OCI-LY3 (cell line): ENCODE data around the gene CALCR.
A peak's percentile ranks its signal among the peaks of the same experiment; 100 is the strongest.

Experiments
- H2AFZ ChIP-seq: fragments of 200-600, 300-600 bp; shearing (Covaris generic); 2 replicates; pipeline ENCODE4 v1.6.0; 2014; ENCODE audit warnings: antibody characterized with exemption, low read depth, low read length
- H3K27ac ChIP-seq: fragments of 200-600, 300-600 bp; sonication (generic); 2 replicates; pipeline ENCODE4 v1.5.1; 2014; ENCODE audit warnings: mild to moderate bottlenecking, low read length, moderate library complexity, mixed read lengths
- H3K27me3 ChIP-seq: fragments of 200-600, 300-600 bp; sonication (generic); 2 replicates; pipeline ENCODE4 v1.6.1; 2014; ENCODE audit warnings: low read depth, low read length, mixed read lengths
- H3K36me3 ChIP-seq: fragments of 200-600, 300-600 bp; sonication (generic); replicated peaks from 2 replicates; pipeline ENCODE3; 2014; ENCODE audit warnings: low read depth, low read length, mixed read lengths
- H3K4me1 ChIP-seq: fragments of 300-600, 200-600 bp; sonication (generic); 2 replicates; pipeline ENCODE4 v1.6.1; 2014; ENCODE audit warnings: low read length, mixed read lengths
- H3K4me2 ChIP-seq: fragments of 200-600, 300-600 bp; sonication (generic); 2 replicates; pipeline ENCODE4 v1.6.1; 2014; ENCODE audit warnings: low read length, mixed read lengths
- H3K4me3 ChIP-seq: fragments of 300-600, 200-600 bp; sonication (generic); 2 replicates; pipeline ENCODE4 v1.5.1; 2014; ENCODE audit warnings: antibody characterized with exemption, mild to moderate bottlenecking, low read length, moderate library complexity
- H3K79me2 ChIP-seq: fragments of 300-600, 200-600 bp; shearing (Covaris generic); 2 replicates; pipeline ENCODE4 v1.6.1; 2014; ENCODE audit warnings: mild to moderate bottlenecking, low read length, mixed read lengths
- H3K9ac ChIP-seq: fragments of 300-600, 200-600 bp; shearing (Covaris generic); 2 replicates; pipeline ENCODE4 v1.6.0; 2014; ENCODE audit warnings: mild to moderate bottlenecking, low read length, moderate library complexity
- H3K9me3 ChIP-seq: fragments of 200-600, 300-600 bp; shearing (Covaris generic); 2 replicates; pipeline ENCODE4 v1.6.1; 2014; ENCODE audit warnings: low read length, mixed read lengths; ENCODE audit not compliant: insufficient read depth
- H4K20me1 ChIP-seq: fragments of 200-600, 300-600 bp; sonication (generic); 2 replicates; pipeline ENCODE4 v1.6.1; 2016; ENCODE audit warnings: low read length, mixed read lengths; ENCODE audit not compliant: insufficient read depth
- EZH2phosphoT487 ChIP-seq: fragments of 200-600 bp; shearing (Covaris generic); IDR thresholded peaks from 2 replicates; pipeline ENCODE4 v1.6.1; 2018; ENCODE audit warnings: antibody characterized with exemption, mixed run types, low read depth
- TF ChIP-seq, protein P1 (sequence below): fragments of 200-600, 300-600 bp; sonication (generic); IDR thresholded peaks from 2 replicates; pipeline ENCODE4 v1.5.1; 2014; ENCODE audit warnings: antibody characterized with exemption, low read length, low read depth

The CALCR gene

DNA sequence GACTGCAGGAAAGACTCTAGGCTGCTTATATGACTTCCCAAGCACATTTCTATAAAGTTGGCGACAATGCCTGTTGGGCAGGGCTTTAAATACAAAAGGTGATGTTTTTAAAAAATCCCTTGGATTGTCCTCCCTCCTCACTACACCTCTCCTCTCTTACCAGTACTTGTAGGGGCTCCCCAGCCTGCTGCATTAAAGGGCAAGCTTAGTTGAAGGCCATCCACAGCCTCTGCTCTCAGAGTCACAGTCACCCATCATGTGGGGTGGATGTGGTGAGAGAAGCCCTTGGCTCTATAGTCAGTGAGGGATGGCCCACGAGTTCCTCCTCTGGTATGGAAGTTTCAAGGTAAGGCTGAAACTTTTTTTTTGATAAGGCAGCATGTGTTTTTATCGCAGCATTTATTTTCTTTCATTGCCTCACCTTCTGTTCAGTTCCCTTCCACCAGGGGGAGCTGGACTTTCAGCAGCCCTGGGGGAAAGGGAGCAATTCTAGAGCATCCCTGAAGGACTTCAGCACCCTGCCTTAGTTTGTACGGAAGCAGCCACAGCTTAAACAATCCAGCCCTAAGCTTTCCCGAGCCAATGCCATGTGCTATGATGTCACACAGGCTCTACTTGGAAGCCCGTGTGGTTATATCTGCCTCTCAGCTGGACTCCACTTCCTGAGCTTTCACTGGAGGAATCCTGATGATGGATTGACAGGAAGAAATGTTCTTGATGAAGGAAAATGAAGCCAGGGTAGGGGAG lies 131.9 kb downstream of the CALCR start:
- Histone ChIP-seq H3K4me3 (no peak overlapping the region), H3K9ac (no peak overlapping the region), H3K27ac (no peak overlapping the region), H2AFZ (peak overlapping the region; percentile 71; the same call in 1 of the 2 replicates), H4K20me1 (no peaks in the 10 kb centered on the region), H3K27me3 (0 out of 2 replicates have a peak, but pooled peaks cover 3% of the 10 kb centered on the region), H3K79me2 (no peaks in the 10 kb centered on the region), H3K4me2 (peak overlapping the region; percentile 49), H3K9me3 (no peaks in the 10 kb centered on the region), H3K4me1 (no peaks in the 10 kb centered on the region), H3K36me3 (no peaks in the 10 kb centered on the region)
- TF ChIP-seq EZH2phosphoT487, result no peak
- TF ChIP-seq, protein P1, sequence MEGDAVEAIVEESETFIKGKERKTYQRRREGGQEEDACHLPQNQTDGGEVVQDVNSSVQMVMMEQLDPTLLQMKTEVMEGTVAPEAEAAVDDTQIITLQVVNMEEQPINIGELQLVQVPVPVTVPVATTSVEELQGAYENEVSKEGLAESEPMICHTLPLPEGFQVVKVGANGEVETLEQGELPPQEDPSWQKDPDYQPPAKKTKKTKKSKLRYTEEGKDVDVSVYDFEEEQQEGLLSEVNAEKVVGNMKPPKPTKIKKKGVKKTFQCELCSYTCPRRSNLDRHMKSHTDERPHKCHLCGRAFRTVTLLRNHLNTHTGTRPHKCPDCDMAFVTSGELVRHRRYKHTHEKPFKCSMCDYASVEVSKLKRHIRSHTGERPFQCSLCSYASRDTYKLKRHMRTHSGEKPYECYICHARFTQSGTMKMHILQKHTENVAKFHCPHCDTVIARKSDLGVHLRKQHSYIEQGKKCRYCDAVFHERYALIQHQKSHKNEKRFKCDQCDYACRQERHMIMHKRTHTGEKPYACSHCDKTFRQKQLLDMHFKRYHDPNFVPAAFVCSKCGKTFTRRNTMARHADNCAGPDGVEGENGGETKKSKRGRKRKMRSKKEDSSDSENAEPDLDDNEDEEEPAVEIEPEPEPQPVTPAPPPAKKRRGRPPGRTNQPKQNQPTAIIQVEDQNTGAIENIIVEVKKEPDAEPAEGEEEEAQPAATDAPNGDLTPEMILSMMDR, result peak; percentile 78

DNA sequence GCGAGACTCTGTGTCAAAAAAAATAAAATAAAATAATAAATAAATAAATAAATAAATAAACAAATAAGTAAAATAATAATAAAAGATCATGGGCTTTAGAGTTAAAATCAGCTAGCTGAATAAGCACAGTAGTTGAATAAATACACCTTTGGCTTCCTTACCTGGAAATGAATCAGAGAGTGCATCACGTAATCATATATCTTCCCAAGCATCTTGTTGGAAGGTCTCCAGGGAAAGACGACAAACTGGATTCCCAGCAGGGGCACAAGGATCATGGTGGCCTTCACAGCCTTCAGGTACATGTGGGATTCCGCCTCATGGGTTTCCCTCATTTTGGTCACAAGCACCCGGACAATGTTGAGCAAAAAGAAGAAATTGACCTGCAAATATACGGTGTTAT lies 138.7 kb downstream of the CALCR start:
- Histone ChIP-seq H3K79me2 (no peaks in the 10 kb centered on the region), H3K9me3 (no peaks in the 10 kb centered on the region)
- TF ChIP-seq, protein P1, result no peak
- no peak for TF ChIP-seq EZH2phosphoT487

DNA sequence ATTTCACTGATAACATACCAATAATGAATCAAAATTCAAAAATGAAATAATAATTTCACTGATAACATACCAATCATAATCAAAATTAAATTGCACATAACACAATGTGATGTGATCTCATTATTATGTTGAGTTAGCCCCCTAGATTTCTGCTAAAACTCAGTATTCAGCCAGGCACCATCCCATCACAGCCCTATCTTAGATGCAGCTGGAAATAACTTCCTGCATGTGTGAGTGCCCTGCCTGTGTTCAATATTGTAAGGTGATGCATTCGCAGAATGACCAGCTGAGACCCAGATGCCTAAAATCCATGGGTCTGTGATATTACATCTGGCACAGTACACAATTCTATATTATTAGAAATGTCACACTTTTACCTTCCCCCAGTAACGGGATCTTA lies 142.4 kb downstream of the CALCR start:
- no peaks in the 10 kb centered on the region for H3K79me2 ChIP-seq
- no peak overlapping the region for H3K9ac ChIP-seq
- no peak overlapping the region for H3K27ac ChIP-seq
- no peak overlapping the region for H3K4me2 ChIP-seq
- H3K9me3 ChIP-seq, result no peaks in the 10 kb centered on the region
- no peak overlapping the region for H2AFZ ChIP-seq
- no peaks in the 10 kb centered on the region for H3K27me3 ChIP-seq
- no peaks in the 10 kb centered on the region for H4K20me1 ChIP-seq
- H3K4me1 ChIP-seq, result 0 out of 2 replicates have a peak, but pooled peaks cover 3% of the 10 kb centered on the region
- H3K4me3 ChIP-seq, result no peak overlapping the region
- H3K36me3 ChIP-seq, result no peaks in the 10 kb centered on the region
- TF ChIP-seq, protein P1, result no peak
- TF ChIP-seq EZH2phosphoT487, result no peak

More for the DNA sequence above, 138.7 kb downstream of the CALCR start:
- H3K4me2 ChIP-seq, result no peak overlapping the region
- H3K27ac ChIP-seq, result no peak overlapping the region
- H2AFZ ChIP-seq, result no peak overlapping the region
- H3K4me1 ChIP-seq, result 0 out of 2 replicates have a peak, but pooled peaks cover under 1% of the 10 kb centered on the region
- H3K4me3 ChIP-seq, result no peak overlapping the region
- no peaks in the 10 kb centered on the region for H4K20me1 ChIP-seq
- H3K27me3 ChIP-seq, result 0 out of 2 replicates have a peak, but pooled peaks cover 3% of the 10 kb centered on the region
- no peak overlapping the region for H3K9ac ChIP-seq
- no peaks in the 10 kb centered on the region for H3K36me3 ChIP-seq

DNA sequence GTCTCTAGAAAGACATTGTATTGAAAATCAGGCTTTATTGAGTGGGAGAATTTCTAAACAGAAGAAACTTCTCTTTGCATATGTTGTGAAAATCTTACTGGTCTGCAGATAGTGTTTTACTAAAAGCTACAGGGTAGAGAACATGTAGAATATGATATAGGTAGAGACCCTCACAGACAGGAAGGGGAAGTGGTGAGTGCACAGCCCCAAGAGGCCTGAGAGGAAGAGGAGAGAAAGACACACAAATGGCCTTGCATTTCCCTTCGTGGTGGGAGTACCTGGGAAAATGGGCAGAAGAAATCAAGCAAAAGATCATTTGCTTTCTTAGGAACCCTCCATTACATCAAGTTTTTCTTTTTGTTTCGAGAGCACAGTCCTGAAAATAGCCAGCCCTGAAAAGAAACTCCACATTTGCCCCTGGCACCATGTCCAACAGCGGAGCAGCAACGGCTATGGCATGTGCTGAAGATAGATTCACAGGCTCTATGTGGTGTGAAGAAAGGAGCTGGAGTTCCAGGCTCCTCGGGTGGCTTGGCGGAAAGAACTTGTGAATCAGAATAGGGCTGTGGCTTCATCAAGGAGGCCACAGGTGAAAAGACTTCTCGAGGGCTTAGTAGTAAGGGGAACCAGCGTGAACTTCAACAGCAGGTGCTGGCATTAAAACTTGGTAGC lies 143.5 kb downstream of the CALCR start:
- no peaks in the 10 kb centered on the region for H3K79me2 ChIP-seq
- H2AFZ ChIP-seq, result peak overlapping the region; percentile 54; the same call in 1 of the 2 replicates
- H3K4me1 ChIP-seq, result 0 out of 2 replicates have a peak, but pooled peaks cover 3% of the 10 kb centered on the region
- no peak for TF ChIP-seq EZH2phosphoT487
- TF ChIP-seq, protein P1, result no peak
- no peaks in the 10 kb centered on the region for H3K36me3 ChIP-seq
- H4K20me1 ChIP-seq, result no peaks in the 10 kb centered on the region
- H3K4me3 ChIP-seq, result no peak overlapping the region
- H3K9me3 ChIP-seq, result no peaks in the 10 kb centered on the region
- no peaks in the 10 kb centered on the region for H3K27me3 ChIP-seq
- no peak overlapping the region for H3K27ac ChIP-seq
- no peak overlapping the region for H3K9ac ChIP-seq
- no peak overlapping the region for H3K4me2 ChIP-seq
